ACC112 (cell line): ENCODE data around the gene PLCH1.
A peak's percentile ranks its signal among the peaks of the same experiment; 100 is the strongest.

Source experiments
- H2AFZ ChIP-seq: fragments of 200-600 bp; sonication (generic); one replicate; pipeline ENCODE4 v1.6.0; 2017; ENCODE audit warnings: antibody characterized with exemption, low read length; ENCODE audit not compliant: unreplicated experiment
- H3K27ac ChIP-seq: fragments of 200-600 bp; sonication (generic); 2 replicates; pipeline ENCODE4 v1.5.1; 2014; ENCODE audit warnings: low read depth, mild to moderate bottlenecking, antibody characterized with exemption, low read length, moderate library complexity
- H3K27me3 ChIP-seq: fragments of 200-600 bp; sonication (generic); 2 replicates; pipeline ENCODE4 v1.6.1; 2014; ENCODE audit warnings: mild to moderate bottlenecking, antibody characterized with exemption, low read length, moderate library complexity, mixed read lengths; ENCODE audit not compliant: insufficient read depth
- H3K36me3 ChIP-seq: fragments of 200-600 bp; sonication (generic); 2 replicates; pipeline ENCODE4 v1.6.1; 2016; ENCODE audit warnings: mild to moderate bottlenecking, antibody characterized with exemption, low read length, moderate library complexity, mixed read lengths; ENCODE audit not compliant: insufficient read depth
- H3K4me1 ChIP-seq: fragments of 200-600 bp; sonication (generic); one replicate; pipeline ENCODE4 v1.6.1; 2016; ENCODE audit warnings: low read length, mixed read lengths; ENCODE audit not compliant: insufficient read depth, unreplicated experiment, control insufficient read depth
- H3K4me3 ChIP-seq: fragments of 200-600 bp; sonication (generic); 2 replicates; pipeline ENCODE4 v1.5.1; 2014; ENCODE audit warnings: mild to moderate bottlenecking, low read depth, low read length
- H3K79me2 ChIP-seq: fragments of 200-600 bp; sonication (generic); one replicate; pipeline ENCODE4 v1.6.0; 2016; ENCODE audit warnings: low read length; ENCODE audit not compliant: control insufficient read depth, unreplicated experiment, insufficient read depth

PLCH1 gene

DNA sequence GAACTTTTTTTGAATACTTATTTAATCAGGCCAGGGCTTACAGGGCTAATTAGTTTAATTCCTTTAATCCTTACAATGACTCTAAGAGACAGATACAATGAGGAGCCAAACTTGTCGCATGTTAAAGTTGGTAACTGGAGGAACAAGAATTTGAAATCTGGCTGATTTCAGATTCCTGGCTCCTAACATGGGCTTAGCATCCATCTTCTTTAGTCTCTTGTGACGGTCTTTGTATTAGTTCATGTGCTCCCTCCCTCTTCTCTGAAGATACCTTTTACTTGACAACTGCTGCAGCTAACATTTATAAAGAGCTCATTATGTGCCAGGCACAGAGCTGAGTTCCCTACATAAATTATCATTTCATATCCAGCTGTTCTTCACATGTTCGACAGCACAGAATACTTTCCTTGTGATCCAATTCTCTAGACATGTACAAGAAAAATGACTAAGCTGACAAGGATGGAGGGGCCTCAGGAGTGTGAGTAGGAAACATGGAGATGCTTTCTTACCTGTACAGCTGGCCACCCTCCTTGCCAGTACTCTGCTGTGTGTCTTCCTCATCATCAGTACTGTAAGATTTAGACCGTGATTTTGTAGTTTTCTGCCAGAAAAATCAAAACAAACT is 244.6 kb downstream of the PLCH1 start:
- no peak overlapping the region for H2AFZ ChIP-seq
- no peaks in the 10 kb centered on the region for H3K79me2 ChIP-seq
- H3K27me3 ChIP-seq = no peaks in the 10 kb centered on the region
- H3K4me1 ChIP-seq = peaks cover 6% of the 10 kb centered on the region
- no peak overlapping the region for H3K27ac ChIP-seq
- no peak overlapping the region for H3K4me3 ChIP-seq
- H3K36me3 ChIP-seq = no peaks in the 10 kb centered on the region

DNA sequence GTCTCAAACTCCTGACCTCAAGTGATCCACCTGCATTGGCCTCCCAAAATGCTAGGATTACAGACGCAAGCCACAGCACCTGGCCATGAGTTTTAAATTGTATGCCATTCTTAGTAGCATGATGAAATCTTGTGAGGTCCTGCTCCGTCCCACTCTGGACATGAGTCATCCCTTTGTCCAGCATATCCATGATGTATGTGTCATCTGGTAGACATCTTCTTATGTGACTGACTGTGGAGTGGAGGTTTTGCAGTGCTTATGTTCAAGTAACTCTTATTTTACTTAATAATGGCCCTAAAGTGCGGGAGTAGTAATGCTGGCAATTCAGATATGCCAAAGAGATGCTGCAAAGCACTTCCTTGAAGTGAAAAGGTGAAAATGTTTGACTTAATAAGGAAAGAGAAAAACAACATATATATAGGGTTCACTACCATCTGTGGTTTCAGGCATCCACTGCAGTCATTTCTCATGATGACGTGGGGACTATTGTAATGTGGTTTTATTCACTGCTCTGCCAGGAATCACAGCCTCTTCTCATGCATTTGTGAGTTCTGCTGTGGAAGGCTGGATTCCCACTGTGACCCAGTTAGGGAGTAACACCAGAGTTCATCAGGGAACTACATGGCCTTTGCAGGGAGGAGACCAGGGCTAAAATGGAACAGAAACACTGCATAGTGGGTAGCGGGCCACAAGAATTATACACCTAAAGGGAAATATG is 246.8 kb downstream of the PLCH1 start:
- Histone ChIP-seq H3K36me3 (no peaks in the 10 kb centered on the region), H3K27ac (peak overlapping the region; percentile 47), H3K4me3 (no peak overlapping the region), H3K79me2 (no peaks in the 10 kb centered on the region), H3K27me3 (no peaks in the 10 kb centered on the region), H3K4me1 (peaks cover 6% of the 10 kb centered on the region), H2AFZ (no peak overlapping the region)

DNA sequence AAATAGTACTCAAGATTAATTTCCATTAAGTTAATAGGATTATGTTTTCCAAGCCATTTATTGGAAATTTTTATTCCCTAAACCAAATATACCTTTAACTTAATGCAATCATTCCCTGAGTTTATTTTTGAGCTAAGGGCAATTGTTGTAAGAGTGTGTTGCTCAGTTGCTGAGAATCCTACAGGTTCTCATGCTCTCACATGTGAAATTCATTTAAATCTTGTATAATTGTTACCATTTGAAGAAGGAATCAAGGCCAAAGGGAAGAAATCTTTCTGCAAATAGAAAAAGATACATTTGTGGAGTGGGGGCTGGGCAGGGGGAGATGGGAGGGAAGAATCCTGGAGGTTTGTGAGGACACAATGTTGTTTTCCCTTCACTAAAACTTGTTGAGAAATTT is 248.7 kb downstream of the PLCH1 start:
- Histone ChIP-seq H3K36me3 (no peaks in the 10 kb centered on the region), H3K27me3 (no peaks in the 10 kb centered on the region), H3K4me3 (no peak overlapping the region), H3K4me1 (peaks cover 6% of the 10 kb centered on the region), H3K27ac (no peak overlapping the region), H3K79me2 (no peaks in the 10 kb centered on the region), H2AFZ (no peak overlapping the region)

DNA sequence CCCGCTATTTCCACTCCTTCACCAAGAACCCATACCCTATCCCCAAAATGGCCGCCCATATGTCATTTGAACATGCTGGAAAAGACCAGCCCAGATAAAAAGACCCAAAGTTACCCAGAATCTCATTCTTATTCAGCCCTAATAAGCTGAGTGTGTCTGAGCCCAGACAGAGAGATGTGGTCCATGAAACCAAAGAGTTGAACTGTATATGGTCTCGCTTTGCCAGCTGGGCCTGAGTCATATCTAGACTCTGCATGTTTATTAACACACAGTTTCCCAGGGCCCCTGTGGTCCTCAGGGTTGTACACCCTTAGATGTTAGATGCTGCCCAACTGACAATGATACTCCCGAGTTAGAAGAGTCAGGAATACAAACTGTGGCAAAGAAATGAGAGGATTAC is 249.5 kb downstream of the PLCH1 start:
- Histone ChIP-seq H3K36me3 (no peaks in the 10 kb centered on the region), H3K27ac (no peak overlapping the region), H3K4me1 (peaks cover 6% of the 10 kb centered on the region), H2AFZ (no peak overlapping the region), H3K27me3 (no peaks in the 10 kb centered on the region), H3K79me2 (no peaks in the 10 kb centered on the region), H3K4me3 (no peak overlapping the region)

DNA sequence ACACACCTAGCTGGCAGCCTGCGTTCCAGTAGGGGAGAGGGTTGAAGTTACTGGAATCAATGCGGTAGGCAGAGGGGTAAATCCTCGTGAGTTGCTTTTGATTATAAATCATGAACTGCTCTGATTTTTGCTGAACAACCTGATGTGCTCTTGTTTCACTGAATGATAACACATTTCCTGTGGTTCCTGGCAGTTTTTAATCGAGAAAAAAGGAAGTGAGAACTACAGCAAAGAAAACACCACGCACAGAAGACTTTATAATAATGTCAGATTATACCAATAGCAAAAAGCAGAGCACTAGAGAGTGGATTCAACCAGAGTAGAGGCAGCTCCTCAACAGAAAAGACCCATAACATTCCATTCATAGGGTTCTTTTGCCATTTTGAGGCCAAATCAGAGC is 250.5 kb downstream of the PLCH1 start:
- Histone ChIP-seq H3K4me3 (no peak overlapping the region), H3K27me3 (no peaks in the 10 kb centered on the region), H3K27ac (no peak overlapping the region), H3K4me1 (peaks cover 6% of the 10 kb centered on the region), H3K36me3 (no peaks in the 10 kb centered on the region), H2AFZ (no peak overlapping the region), H3K79me2 (no peaks in the 10 kb centered on the region)

- no peak overlapping the region for H3K27ac ChIP-seq
- no peaks in the 10 kb centered on the region for H3K36me3 ChIP-seq
- no peak overlapping the region for H2AFZ ChIP-seq
- no peaks in the 10 kb centered on the region for H3K4me1 ChIP-seq
- H3K79me2 ChIP-seq = no peaks in the 10 kb centered on the region
- H3K4me3 ChIP-seq = no peak overlapping the region
- H3K27me3 ChIP-seq = no peaks in the 10 kb centered on the region
Measured at GRCh38 chr3:155492841-155493240, 252.0 kb downstream of the PLCH1 start.

DNA sequence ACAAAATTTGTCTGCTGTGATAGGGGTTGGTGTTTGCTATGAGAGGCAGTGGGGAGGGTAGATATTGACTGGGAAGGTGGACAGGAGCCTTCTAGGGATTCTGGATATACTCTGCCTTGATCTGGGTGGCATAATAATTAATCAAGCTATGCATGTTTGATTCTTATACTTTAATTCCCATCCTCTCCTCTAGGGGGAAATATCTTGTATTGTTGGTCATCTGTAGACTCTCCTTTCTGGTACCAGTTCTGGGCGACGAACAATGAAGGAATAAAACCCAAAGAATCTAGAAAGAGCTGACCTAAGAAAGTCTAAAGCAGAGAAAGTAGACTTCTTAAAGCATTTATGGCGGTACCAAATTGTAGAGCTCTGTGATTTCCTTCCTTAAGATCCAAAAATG is 253.2 kb downstream of the PLCH1 start:
- no peak overlapping the region for H2AFZ ChIP-seq
- H3K27me3 ChIP-seq = no peaks in the 10 kb centered on the region
- no peak overlapping the region for H3K27ac ChIP-seq
- no peaks in the 10 kb centered on the region for H3K4me1 ChIP-seq
- no peaks in the 10 kb centered on the region for H3K79me2 ChIP-seq
- no peaks in the 10 kb centered on the region for H3K36me3 ChIP-seq
- H3K4me3 ChIP-seq = no peak overlapping the region

DNA sequence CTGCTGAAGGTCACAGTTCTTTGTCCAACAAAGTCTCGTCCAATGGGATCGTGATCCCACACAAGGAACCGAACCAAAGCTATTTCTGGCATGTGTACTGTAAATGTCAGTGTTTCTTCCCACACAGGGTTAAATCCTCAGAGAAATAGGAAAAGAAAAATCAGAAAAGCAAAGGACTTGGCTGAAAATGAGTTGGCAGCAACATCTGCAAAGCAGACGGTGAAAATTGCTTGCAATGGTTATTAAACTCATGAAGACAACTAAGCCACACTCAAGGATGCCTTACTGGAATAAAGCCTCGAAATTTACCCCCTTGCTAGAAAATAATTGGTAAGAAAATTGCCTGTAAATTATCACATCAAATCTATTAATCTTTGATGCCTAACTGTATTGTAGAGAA is 256.2 kb downstream of the PLCH1 start:
- Histone ChIP-seq H3K4me3 (no peak overlapping the region), H3K36me3 (no peaks in the 10 kb centered on the region), H3K27ac (no peak overlapping the region), H3K79me2 (no peaks in the 10 kb centered on the region), H3K4me1 (no peaks in the 10 kb centered on the region), H3K27me3 (no peaks in the 10 kb centered on the region), H2AFZ (no peak overlapping the region)

- Histone ChIP-seq H3K36me3 (no peaks in the 10 kb centered on the region), H2AFZ (no peak overlapping the region), H3K79me2 (no peaks in the 10 kb centered on the region), H3K4me3 (no peak overlapping the region), H3K4me1 (no peaks in the 10 kb centered on the region), H3K27ac (no peak overlapping the region), H3K27me3 (no peaks in the 10 kb centered on the region)
Measured at GRCh38 chr3:155485897-155486296, 259.0 kb downstream of the PLCH1 start.

DNA sequence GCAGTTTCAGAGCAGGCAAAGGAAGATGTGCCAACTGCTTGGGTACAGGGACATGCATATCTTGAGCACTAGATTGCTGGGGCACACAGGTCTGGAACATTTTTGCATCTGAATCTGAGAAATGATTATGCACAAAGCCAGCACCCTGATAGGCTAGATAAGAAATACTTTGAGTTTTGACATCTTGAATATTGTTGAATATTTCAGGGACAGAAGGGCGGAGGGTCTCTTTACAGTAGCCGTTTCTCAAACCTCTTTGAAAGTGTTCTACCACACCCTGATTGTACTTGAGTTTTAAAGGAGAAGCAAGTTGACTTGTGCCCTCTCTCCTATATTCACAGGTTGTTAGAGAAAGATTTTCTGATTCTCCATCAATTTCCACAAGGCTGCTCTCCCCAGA is 263.3 kb downstream of the PLCH1 start:
- Histone ChIP-seq H3K36me3 (no peaks in the 10 kb centered on the region), H3K4me3 (no peak overlapping the region), H3K4me1 (no peaks in the 10 kb centered on the region), H3K27ac (no peak overlapping the region), H3K27me3 (no peaks in the 10 kb centered on the region), H3K79me2 (no peaks in the 10 kb centered on the region), H2AFZ (no peak overlapping the region)

- Histone ChIP-seq H3K27ac (no peak overlapping the region), H3K4me1 (no peaks in the 10 kb centered on the region), H2AFZ (no peak overlapping the region), H3K4me3 (no peak overlapping the region), H3K36me3 (no peaks in the 10 kb centered on the region), H3K27me3 (no peaks in the 10 kb centered on the region), H3K79me2 (no peaks in the 10 kb centered on the region)
Measured at GRCh38 chr3:155481089-155481488, 263.8 kb downstream of the PLCH1 start.
